AG09309 (cell line): ENCODE measurements around the gene DGKB.

Source experiments
- DNase-seq: peaks from one replicate; pipeline ENCODE4 v3.0.0-alpha.2; 2010; ENCODE audit warnings: low read depth
- H3K4me3 ChIP-seq: 2 replicates; pipeline ENCODE4 v1.5.1; 2011; ENCODE audit warnings: mild to moderate bottlenecking, low read depth, low read length, moderate library complexity; ENCODE audit not compliant: control insufficient read depth
- CTCF ChIP-seq: IDR thresholded peaks from 2 replicates; pipeline ENCODE4 v1.5.1; 2011; ENCODE audit warnings: mild to moderate bottlenecking, low read depth, low read length, inconsistent platforms; ENCODE audit not compliant: insufficient read depth, control insufficient read depth; ENCODE audit errors: missing control alignments

DGKB gene

DNA sequence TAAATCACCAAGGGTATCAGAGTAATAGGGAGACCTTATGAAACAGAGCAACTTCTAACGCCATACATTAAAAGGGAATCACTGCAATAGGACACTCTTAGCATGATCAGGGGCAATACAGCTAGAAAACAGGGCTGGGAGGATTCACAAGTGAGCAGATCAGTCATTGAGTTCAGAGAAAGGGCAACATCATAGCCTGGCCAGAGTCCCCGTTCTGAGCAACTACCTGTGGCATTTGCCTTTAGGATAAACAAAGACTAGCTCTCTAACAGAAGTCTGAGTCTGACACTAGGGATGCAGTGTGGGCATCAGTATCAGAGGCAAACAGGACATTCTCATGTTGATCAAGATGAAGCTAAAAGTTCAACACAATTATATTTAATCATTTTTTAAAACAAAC, 297.9 kb downstream of the DGKB start:
- TF ChIP-seq CTCF = no peak
- no peak overlapping the region for H3K4me3 ChIP-seq
- DNase-seq = no peak

DNA sequence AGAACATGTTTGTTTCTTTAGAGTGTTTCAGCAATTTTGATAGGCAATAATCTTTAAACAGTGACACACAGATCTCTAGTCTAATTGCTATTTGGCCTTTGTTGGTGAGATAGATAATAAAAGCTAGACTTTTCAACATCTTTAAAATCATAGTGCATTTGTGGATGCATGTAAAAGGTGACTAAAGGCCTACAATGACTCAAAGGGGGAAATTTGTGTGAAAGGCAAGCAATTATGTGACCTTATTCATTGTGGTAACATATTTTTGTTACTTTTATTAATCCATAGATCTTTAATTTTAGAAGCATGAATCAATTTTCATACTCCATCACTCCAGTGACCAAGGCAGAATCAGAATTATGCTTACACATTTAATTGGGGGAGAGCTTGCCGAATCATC, 299.7 kb downstream of the DGKB start:
- no peak for DNase-seq
- no peak overlapping the region for H3K4me3 ChIP-seq
- no peak for TF ChIP-seq CTCF

GRCh38 chr7:14600766-14601367, 301.7 kb downstream of the DGKB start:
- H3K4me3 ChIP-seq = no peak overlapping the region
- no peak for TF ChIP-seq CTCF
- DNase-seq = no peak

DNA sequence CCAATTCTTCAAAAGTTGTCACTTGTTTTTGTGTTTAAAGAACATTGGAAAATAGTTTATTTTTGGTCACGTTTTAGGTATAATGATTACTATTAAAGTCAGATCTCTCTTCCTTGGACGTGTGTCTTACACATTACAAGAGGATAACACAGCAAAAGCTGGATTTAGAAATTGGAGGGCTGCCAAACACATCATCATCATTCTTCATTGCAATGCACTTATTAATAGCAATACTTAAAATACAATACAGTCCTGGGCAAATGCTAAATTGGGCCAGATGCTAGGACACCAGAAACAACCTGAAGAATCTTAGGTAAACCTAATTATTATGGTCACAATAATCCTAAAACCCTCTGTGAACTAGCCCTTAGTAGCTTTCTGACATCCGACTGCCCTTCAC, 303.6 kb downstream of the DGKB start:
- DNase-seq = no peak

DNA sequence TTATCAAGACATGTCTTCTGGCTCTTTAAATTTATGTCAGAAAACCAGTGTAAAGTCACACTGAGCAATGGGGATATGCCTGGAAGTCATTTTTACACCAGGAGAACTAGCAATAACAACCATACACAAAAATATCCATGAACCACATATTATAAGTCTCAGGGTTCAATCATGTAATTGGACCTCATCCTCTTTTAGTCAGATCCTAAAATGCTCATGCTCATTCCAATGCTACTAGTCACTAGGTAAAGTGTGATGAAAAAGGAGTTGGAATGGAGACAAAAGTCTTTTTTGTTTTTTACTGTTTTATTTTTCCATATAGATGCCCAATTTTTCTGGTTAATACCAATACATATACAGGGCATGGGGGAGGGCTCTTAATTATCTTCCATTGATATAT, 306.1 kb downstream of the DGKB start:
- DNase-seq = no peak

More for the DNA sequence above, 303.6 kb downstream of the DGKB start:
- H3K4me3 ChIP-seq = no peak overlapping the region
- TF ChIP-seq CTCF = no peak

DNA sequence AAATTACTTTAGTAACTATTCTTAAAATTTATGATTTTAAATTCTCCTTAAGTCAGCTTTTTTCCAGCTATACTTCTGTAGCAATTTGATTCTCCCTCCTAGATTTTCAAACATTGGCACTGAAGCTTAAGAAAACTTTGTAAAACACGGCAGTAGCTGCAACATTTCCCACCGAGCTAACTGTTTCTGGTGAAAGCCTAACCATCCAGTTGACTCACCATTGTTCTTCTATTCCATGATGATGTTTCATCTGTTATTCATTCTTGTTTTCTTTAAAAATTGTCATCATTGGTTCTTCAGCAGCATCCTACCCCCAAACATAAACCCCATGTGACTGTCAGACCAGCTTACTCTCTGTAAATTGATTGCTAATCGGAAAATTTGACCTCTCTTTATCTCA, 312.3 kb downstream of the DGKB start:
- TF ChIP-seq CTCF = no peak
- DNase-seq = no peak
- no peak overlapping the region for H3K4me3 ChIP-seq

More for the DNA sequence above, 306.1 kb downstream of the DGKB start:
- no peak overlapping the region for H3K4me3 ChIP-seq
- no peak for TF ChIP-seq CTCF

- TF ChIP-seq CTCF = no peak
- DNase-seq = no peak
- H3K4me3 ChIP-seq = no peak overlapping the region
Observed at GRCh38 chr7:14585232-14585631, 317.3 kb downstream of the DGKB start.
